Measurements from ENCODE around the gene SULT1B1. TPM values are rescaled to one million over a fixed set of nuclear protein-coding genes. Genes with fewer than 3 reads are reported as not detected.

The SULT1B1 gene
- total RNA-seq, 1 experiment from 2014 or later, result 0.86 TPM

GRCh38 chr4:69726971-69727370, 33.4 kb downstream of the SULT1B1 start:
- no peaks in the 10 kb centered on the region for H3K4me1 Mint-ChIP-seq (ENCODE audit: low read depth, unreplicated experiment)
- no peak for DNase-seq
- intact Hi-C loops (cut with micrococcal nuclease; ENCODE audit: unreplicated experiment), result no loop called here
- no peak overlapping the region for H3K4me3 ChIP-seq (ENCODE audit: low read depth, low read length)
- BruUV-seq (replicated peaks), result no TSS peak
- no peaks in the 10 kb centered on the region for H3K36me3 ChIP-seq (ENCODE audit: control insufficient read depth, insufficient read depth, low read length)
- no peak overlapping the region for H3K4me3 Mint-ChIP-seq (ENCODE audit: unreplicated experiment)
- H3K9me3 Mint-ChIP-seq (ENCODE audit: unreplicated experiment), result no peaks in the 10 kb centered on the region
- POLR2A ChIA-PET, result no interaction called here
- no peaks in the 10 kb centered on the region for H3K9me3 ChIP-seq
- H3K4me1 ChIP-seq, result no peaks in the 10 kb centered on the region
- TF ChIP-seq, protein P1, sequence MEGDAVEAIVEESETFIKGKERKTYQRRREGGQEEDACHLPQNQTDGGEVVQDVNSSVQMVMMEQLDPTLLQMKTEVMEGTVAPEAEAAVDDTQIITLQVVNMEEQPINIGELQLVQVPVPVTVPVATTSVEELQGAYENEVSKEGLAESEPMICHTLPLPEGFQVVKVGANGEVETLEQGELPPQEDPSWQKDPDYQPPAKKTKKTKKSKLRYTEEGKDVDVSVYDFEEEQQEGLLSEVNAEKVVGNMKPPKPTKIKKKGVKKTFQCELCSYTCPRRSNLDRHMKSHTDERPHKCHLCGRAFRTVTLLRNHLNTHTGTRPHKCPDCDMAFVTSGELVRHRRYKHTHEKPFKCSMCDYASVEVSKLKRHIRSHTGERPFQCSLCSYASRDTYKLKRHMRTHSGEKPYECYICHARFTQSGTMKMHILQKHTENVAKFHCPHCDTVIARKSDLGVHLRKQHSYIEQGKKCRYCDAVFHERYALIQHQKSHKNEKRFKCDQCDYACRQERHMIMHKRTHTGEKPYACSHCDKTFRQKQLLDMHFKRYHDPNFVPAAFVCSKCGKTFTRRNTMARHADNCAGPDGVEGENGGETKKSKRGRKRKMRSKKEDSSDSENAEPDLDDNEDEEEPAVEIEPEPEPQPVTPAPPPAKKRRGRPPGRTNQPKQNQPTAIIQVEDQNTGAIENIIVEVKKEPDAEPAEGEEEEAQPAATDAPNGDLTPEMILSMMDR (IDR thresholded peaks at IDR 0.05; ENCODE audit: insufficient read depth in 1 of 2, low read depth in 1 of 2, low read length in 1 of 2, severe bottlenecking in 1 of 2, unreplicated experiment in 1 of 2), result no peak
- H3K27ac Mint-ChIP-seq (ENCODE audit: unreplicated experiment), result no peak overlapping the region
- no peaks in the 10 kb centered on the region for H3K27me3 ChIP-seq (replicated peaks; ENCODE audit: control insufficient read depth, insufficient read depth, low read length)
- no peaks in the 10 kb centered on the region for H3K27me3 Mint-ChIP-seq (ENCODE audit: insufficient read depth, unreplicated experiment)
- CTCF ChIA-PET, result no interaction called here
- H3K36me3 Mint-ChIP-seq (ENCODE audit: insufficient read depth, unreplicated experiment), result no peaks in the 10 kb centered on the region

DNA sequence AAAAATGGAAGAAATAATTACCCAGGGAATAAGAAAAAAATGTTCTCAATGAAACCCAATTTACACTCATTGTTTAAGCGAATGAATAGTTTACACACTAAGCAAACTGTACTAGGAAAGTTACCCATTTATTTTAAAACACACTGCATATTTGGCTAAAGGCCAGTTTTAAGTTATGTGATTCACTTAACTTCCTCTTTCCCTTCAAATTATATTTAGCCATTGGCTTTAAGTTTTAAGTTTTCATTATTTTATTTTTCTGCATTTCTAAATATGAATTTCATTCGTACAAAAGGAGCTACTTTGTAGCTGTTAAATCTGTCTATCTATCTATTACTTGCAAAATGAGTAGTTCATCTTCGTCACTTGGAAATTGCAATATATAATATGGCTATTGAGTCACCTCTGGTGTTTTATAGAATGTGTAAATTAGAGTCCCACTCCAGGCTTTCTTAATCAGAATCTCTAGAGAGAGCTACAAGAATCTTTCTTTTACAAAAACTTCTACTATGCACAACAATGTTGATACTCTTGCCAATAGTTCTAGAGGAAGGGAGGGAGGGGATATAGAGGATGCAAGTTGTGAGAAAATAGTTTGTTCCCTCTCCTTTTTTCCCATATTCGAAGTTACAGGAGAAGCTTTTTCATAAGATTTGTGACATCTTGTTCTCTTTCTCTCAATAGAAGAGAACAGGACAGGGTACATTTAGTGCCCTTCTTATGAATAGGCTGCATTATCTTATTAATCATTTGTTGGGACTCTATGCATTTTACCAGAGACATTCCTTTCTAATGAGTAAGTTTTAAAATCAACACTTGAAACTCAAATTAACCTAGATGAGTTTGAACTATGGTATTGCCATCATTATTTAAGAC, 41.8 kb downstream of the SULT1B1 start:
- Mint-ChIP-seq H3K27me3 (ENCODE audit: insufficient read depth, unreplicated experiment) (no peaks in the 10 kb centered on the region), H3K9me3 (ENCODE audit: unreplicated experiment) (no peaks in the 10 kb centered on the region), H3K27ac (ENCODE audit: unreplicated experiment) (no peak overlapping the region), H3K4me1 (ENCODE audit: low read depth, unreplicated experiment) (no peaks in the 10 kb centered on the region), H3K4me3 (ENCODE audit: unreplicated experiment) (no peak overlapping the region), H3K36me3 (ENCODE audit: insufficient read depth, unreplicated experiment) (no peaks in the 10 kb centered on the region)
- no TSS peak for BruUV-seq (replicated peaks)
- Histone ChIP-seq H3K4me1 (no peaks in the 10 kb centered on the region), H3K4me3 (ENCODE audit: low read depth, low read length) (no peak overlapping the region), H3K9me3 (no peaks in the 10 kb centered on the region), H3K36me3 (ENCODE audit: control insufficient read depth, insufficient read depth, low read length) (no peaks in the 10 kb centered on the region), H3K27me3 (replicated peaks; ENCODE audit: control insufficient read depth, insufficient read depth, low read length) (no peaks in the 10 kb centered on the region)
- ChIA-PET POLR2A (no interaction called here), CTCF (no interaction called here)
- intact Hi-C loops (cut with micrococcal nuclease; ENCODE audit: unreplicated experiment), result no loop called here
- DNase-seq, result no peak
- TF ChIP-seq, protein P1 (IDR thresholded peaks at IDR 0.05; ENCODE audit: insufficient read depth in 1 of 2, low read depth in 1 of 2, low read length in 1 of 2, severe bottlenecking in 1 of 2, unreplicated experiment in 1 of 2), result no peak

- H3K9me3 Mint-ChIP-seq (ENCODE audit: unreplicated experiment), result no peaks in the 10 kb centered on the region
- H3K27me3 ChIP-seq (replicated peaks; ENCODE audit: control insufficient read depth, insufficient read depth, low read length), result no peaks in the 10 kb centered on the region
- TF ChIP-seq, protein P1 (IDR thresholded peaks at IDR 0.05; ENCODE audit: insufficient read depth in 1 of 2, low read depth in 1 of 2, low read length in 1 of 2, severe bottlenecking in 1 of 2, unreplicated experiment in 1 of 2), result no peak
- H3K27me3 Mint-ChIP-seq (ENCODE audit: insufficient read depth, unreplicated experiment), result no peaks in the 10 kb centered on the region
- no peak for DNase-seq
- no peaks in the 10 kb centered on the region for H3K36me3 Mint-ChIP-seq (ENCODE audit: insufficient read depth, unreplicated experiment)
- ChIA-PET POLR2A (no interaction called here), CTCF (no interaction called here)
- H3K4me3 ChIP-seq (ENCODE audit: low read depth, low read length), result no peak overlapping the region
- no peaks in the 10 kb centered on the region for H3K4me1 Mint-ChIP-seq (ENCODE audit: low read depth, unreplicated experiment)
- BruUV-seq (replicated peaks), result no TSS peak
- H3K36me3 ChIP-seq (ENCODE audit: control insufficient read depth, insufficient read depth, low read length), result no peaks in the 10 kb centered on the region
- no peak overlapping the region for H3K4me3 Mint-ChIP-seq (ENCODE audit: unreplicated experiment)
- H3K27ac Mint-ChIP-seq (ENCODE audit: unreplicated experiment), result no peak overlapping the region
- intact Hi-C loops (cut with micrococcal nuclease; ENCODE audit: unreplicated experiment), result no loop called here
- no peaks in the 10 kb centered on the region for H3K4me1 ChIP-seq
- H3K9me3 ChIP-seq, result no peaks in the 10 kb centered on the region
These were observed 42.6 kb downstream of the SULT1B1 start for GRCh38 chr4:69717778-69718177.
